Hypothalamus (tissue), 51 donors: ENCODE data around the gene IFT22.
"Not testable (repeated sequence)": the region's sequence is repeated elsewhere in the genome, so short reads cannot be mapped to it uniquely, and the experiment has no call there.

ENCODE experiments used
- DNase-seq, 51 donors: peaks; one replicate each; lab custom pipeline; 2025; lab: John Stamatoyannopoulos, UW

Gene IFT22

DNA sequence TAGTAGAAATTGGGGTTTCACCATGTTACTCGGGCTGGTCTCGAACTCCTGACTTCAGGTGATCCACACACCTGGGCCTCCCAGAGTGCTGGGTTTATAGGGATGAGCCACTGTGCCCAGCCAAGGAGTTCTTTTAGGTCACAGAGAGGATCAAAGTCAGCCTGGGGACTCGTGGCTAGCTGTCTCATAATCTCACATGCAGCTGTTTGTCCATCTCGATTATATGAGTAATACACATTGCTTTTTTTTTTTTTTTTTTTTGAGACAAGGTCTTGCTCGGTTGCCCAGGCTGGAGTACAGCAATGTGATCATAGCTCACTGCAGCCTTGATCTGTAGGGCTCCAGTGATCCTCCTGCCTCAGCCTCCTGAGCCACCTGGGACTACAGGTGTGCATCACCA, 2.2 kb downstream of the IFT22 start:
- DNase-seq: no peak

DNA sequence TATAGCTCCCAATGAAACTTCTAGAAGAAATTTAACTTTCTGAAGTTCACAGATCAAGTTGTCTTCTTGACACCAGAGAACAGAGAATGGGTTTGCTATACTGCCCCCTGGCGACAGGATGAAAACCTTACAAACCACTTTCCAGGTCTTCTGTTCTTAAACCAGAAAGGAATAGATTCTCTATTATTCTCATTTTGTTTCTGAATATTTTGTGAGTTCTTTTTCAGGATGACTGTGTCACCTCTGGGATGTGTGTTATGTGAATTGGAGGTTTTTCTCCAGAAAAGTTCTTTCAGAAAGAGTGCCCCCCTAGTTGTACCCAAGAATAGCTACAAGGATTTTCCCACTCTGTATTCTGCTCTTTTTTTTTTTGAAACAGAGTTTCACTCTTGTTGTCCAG, 6.3 kb downstream of the IFT22 start:
- peak in 12 of 51 donors; percentile 1 to 33 (median 8) for DNase-seq

DNA sequence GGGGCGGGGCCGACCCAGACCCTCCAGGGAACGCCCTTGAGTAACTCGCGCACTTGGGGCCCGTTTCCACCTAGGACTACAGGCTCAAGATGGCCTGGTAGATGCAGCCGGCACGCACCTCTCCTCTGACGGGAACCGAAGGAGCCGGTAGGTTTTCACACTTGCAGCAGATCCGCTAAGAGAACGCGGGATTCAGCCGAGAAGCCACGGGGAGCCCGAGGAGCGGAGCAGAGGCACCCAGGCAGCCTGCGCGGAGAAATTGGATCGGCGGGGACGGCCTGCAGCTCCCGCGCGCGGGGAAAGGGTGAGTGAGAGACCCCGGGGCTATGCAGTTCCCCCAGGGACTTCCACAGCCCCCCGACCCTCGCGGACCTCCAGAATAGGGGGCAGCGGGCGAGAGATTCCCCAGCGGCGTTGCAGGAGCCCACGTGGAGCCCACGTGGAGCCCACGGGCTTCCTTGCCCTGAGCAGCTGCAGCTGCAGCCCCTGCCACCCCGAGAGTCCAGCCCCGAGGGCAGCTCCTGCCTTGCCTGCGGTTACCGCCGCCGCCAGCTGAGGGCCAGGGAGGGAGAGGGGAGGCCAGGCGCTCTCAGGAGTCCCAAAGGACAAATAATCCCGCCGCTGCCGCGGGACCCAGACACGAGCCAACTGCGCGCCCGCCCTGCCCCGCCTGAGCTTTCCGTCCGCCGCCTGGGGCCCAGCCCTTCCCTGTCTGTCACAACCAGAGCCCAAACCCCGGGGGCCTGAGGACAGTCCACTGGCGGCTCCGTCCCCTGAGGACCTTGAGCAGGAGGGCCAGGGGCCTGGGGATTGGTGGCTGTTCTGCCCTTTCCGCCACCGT, 13.1 kb downstream of the IFT22 start:
- peak in 4 of 51 donors; percentile 0 to 6 (median 2) for DNase-seq

DNA sequence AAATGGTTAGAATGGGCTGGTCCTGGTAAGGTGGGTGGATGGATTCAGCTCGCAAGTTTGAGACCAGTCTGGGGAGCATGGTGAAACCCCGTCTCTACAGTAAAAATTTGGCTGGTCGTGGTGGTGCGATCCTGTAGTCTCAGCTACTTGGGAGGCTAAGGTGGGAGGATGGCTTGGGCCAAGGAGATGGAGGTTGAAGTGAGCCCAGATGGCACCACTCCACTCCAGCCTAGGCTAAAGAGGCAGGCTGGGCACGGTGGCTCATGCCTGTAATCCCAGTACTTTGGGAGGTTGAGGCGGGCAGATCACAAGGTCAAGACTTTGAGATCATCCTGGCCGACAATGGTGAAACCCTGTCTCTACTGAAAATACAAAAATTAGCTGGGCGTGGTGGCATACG, 15.3 kb downstream of the IFT22 start:
- no peak for DNase-seq

DNA sequence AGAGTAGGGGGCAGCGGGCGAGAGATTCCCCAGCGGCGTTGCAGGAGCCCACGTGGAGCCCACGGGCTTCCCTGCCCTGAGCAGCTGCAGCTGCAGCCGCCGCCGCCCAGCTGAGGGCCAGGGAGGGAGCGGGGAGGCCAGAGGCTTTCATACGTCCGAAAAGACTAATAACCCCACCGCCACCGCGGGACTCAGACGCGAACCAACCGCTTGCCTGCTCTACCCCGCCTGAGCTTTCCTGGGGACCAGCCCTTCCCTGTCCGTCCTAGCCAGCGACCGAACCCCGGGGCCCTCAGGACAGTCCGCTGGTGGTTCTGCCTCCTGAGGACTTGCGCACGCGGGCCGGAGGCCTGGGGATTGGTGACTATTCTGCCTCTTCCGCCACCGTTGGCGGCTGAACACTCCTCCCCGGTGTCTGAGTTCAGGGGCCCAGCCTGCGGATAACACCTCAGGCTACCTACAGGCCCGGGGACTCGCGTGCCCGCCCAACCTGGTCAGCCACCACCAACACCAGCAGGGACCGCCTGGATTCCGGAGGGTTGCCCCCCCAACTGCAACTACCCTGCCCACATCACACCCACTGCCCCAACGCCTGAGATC, 18.4 kb downstream of the IFT22 start:
- DNase-seq: no peak

DNA sequence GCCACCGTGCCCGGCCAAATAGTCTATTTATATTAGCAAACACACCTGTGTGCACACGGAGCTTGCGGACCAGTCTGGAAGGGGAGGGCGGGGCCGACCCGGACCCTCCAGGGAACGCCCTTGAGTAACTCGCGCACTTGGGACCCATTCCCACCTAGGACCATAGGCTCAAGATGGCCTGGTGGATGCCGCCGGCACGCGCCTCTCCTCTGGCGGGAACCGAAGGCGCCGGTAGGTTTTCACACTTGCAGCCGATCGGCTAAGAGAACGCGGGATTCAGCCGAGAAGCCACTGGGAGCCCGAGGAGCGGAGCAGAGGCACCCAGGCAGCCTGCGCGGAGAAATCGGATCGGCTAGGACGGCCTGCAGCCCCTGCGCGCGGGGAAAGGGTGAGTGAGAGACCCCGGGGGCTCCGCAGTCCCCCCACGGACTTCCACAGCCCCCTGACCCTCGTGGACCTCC, 18.9 kb downstream of the IFT22 start:
- DNase-seq: no peak

DNA sequence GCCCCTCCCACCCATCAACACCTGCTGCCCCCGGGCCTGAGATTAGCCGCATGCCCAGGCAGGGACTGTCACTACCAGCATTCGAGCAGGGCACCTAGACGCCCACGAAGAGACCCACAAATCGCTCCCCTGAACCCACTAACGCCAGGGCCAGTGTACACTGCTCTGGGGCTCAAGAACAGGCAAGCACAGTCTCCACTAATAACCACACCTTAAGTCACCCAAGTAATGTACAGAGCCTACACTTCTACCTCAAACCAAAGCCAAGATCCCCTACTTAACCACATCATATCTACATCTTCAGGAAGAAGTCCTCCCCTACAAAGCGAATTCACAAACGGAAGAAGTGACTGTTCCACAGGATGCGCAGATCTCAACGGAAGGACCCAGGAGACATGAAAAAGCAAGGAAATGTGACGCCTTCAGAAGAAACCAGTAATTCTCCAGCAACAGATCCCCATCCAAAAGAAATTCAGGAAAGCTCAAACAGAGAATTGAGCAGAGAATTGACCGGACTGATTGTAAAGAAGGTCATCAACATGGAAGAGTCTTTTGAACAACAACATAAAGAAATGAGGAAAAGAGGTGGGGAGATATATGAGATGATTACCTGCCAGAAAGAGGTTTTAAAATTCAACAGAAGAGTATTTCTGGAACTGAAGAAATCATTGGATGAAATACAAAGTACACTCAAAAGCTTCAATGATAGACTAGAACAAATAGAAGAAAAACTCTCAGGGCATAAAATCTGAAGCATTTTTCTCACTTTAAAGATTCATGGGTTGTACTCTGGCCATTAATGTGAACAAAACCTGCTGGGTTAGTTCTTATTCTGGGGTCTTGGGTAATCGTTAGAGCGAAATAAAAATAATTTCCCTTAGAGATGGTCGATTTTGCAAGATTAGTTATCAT, 20.9 kb downstream of the IFT22 start:
- DNase-seq: no peak

DNA sequence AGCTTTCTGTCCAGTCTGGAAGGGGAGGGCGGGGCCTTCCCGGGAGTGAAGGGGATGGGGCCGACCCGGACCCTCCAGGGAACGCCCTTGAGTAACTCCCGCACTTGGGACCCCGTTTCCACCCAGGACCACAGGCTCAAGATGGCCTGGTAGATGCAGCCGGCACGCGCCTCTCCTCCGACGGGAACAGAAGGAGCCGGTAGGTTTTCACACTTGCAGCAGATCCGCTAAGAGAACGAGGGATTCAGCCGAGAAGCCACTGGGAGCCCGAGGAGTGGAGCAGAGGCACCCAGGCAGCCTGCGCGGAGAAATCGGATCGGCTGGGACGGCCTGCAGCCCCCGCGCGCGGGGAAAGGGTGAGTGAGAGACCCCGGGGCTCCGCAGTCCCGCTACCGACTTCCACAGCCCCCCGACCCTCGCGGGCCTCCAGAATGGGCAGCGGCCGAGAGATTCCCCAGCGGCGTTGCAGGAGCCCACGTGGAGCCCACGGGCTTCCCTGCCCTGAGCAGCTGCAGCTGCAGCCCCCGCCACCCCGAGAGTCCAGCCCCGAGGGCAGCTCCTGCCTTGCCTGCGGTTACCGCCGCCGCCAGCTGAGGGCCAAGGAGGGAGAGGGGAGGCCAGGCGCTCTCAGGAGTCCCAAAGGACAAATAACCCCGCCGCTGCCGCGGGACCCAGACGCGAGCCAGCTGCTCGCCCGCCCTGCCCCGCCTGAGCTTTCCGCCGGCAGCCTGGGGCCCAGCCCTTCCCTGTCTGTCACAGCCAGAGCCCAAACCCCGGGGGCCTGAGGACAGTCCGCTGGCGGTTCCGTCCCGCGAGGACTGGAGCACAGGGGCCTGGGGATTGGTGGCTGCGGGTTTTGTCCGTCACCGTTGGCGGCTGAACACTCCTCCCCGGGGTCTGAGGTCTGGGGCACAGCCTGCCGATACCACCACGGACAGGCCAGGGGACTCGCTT, 21.8 kb downstream of the IFT22 start:
- DNase-seq: no peak

DNA sequence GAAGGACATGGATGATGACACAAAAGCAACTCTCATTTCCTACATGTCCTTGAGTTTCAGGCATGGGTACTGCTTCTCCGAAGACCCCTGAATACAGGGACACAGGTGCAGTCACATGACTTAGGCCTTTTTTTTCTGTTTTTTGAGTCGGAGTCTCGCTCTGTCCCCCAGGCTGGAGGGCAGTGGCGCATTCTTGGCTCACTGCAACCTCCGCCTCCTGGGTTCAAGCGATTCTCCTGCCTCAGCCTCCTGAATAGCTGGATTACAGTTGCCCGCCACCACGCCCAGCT, 26.8 kb downstream of the IFT22 start:
- DNase-seq: no peak

DNA sequence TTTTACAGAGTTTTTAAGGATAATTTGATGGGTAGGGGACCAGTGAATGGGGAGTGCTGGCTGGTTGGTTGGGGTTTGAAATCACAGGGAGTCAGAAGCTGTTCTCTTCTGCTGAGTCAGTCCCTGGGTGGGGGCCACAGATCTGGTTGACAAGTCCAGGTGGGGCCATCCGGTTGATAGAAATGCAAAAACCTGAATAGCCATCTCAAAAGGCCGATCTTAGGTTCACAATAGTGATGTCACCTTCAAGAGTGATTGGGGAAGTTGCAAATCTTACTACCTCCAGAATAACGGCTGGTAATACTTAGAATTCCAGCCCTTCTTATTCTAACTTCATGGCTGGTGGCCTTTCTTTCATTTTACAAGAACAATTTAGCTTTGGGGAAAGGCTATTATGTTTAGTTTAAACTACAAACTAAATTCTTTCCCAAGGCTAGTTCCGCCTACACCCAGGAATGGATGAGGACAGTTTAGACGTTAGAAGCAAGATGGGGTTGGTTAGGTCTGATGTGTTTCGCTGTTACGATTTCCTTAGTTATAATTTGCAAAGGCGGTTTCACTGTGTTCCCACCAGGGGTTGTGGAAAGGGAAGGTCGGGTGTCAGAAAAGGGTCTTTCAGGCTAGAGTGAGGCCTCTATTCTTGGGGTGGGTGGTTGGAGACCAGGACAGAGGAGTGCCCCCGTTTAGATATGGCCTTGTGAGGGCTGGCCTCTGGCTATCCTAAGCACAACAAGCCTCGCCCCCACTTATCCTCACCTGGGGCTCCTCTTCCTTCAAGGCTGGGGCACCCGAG, 27.4 kb downstream of the IFT22 start:
- no peak for DNase-seq

DNA sequence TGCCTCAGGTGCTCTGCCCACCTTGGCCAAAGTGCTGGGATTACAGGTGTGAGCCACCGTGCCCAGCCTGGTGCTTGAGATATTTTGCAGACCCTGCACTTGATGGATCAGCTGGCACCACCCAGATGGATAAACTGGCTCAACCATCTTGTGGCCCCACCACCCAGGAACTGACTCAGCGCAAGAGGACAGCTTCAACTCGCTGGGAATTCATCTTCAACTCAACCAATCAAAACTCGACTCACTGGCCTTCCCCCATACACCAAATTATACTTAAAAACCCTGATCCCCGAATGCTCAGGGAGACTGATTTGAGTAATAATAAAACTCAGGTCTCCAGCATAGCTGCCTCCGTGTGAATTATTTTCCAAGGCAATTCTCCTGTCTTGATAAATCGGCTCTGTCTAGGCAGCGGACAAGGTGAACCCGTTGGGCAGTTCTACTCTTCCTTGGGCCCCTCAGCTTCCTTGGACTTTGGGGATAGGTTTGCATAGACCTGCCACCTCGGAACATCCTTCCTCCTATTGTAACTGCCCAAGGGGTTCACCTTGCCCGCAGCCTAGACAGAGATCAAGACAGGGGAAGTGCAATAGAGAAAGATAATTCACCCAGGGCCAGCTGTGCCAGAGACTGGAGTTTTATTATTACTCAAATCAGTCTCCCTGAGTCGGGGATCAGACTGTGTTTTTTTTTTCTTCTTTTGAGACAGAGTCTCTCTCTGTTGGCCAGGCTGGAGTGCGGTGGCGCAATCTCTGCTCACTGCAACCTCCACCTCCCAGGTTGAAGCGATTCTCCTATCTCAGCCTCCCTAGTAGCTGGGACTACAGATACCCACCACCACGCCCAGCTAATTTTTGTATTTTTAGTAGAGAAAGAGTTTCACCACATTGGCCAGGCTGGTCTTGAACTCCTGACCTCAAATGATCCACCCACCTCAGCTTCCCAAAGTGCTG, 28.3 kb downstream of the IFT22 start:
- not testable (repeated sequence) for DNase-seq

DNA sequence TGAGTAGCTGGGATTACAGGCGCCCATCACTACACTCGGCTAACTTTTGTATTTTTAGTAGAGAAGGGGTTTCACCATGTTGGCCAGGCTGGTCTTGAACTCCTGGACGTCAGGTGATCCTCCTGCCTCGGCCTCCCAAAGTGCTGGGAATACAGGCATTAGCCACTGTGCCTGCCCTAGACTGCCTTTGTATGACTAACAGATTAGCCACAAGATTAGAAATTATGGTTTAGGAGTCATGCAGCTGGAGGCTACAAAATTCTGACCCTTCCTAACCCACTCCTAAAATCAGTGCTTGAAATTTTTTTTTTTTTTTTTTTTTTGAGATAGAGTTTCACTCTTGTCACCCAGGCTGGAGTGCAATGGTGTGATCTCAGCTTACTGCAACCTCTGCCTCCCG, 29.0 kb downstream of the IFT22 start:
- not testable (repeated sequence) for DNase-seq

DNA sequence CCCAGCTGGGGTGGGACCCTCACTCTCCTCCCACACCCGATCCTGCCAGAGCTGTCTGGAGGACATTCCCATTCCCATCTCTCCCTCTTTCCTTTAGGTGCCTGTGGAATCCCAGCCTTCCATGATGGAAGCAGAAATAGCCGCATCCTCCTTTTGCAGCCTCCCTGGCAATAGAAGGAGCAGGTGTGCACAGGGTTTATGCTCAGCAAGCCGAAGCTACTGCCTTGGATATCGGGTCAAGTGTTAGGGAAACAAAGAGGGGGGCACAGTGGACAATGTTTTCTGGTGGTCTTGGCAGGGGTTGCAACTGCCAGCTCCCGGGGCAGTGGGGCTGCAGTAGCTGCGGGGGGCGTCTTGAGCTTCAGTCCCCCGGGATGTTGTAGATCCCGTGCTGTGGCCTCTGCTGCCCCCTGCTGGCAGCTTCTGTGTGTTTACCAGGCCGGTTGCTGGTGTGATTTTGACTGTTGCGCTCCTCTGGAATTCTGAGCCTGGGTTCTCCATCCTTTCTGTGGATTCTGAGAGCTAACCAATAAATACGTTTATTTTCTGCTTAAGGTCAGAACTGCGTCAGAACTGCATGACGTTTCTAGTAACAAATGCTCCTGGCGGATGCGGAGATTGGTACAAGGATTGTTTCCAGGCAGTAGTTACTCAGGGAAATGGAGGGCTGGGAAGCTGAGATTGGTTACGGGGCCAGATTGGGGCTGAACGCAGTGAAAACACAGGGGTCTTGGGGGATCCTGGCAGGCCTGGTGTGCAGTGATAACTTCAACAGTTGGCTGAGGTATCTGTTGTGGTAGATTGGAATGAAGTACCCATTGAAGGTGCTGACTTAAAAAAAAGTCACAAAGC, 31.2 kb downstream of the IFT22 start:
- DNase-seq: peak in 45 of 51 donors; percentile 2 to 80 (median 34)

DNA sequence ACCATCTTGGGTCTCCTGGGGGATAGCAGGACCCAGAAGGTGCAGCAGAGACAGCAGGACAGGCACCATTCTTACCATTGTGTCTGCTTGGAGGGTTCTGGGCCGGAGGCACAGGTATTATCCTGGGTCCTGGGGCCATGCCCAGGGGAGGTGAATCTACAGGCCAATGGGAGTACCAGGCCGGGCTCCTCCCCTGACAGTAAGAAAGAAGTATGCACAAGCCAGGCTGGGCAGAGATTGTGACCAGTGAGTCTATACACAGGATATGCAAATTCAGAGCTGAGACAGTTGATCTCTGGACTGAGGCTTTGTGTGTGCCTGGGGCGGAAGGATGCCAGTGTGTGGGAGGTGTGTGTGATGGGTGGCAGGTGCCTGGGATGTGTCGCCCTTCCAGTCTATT, 31.9 kb downstream of the IFT22 start:
- DNase-seq: not testable (repeated sequence)

DNA sequence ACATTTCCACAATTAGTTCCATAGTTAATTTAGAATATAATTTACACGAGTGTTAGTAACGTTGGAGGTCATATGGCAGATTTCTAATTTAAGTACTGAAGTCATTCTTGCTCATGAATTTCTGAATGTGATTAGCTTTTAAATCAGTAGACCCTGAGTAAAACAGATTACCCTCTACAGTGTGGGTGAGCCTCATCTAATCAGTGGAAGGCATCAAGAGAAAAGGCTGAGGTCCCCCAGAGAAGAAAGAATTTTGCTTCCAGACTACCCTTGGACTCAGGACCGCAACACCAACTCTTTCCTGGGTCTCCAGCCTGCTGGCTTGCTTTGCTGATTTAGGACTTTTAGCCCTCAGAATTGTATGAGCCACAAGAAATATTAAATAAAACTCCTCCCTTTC, 33.2 kb downstream of the IFT22 start:
- DNase-seq: no peak

DNA sequence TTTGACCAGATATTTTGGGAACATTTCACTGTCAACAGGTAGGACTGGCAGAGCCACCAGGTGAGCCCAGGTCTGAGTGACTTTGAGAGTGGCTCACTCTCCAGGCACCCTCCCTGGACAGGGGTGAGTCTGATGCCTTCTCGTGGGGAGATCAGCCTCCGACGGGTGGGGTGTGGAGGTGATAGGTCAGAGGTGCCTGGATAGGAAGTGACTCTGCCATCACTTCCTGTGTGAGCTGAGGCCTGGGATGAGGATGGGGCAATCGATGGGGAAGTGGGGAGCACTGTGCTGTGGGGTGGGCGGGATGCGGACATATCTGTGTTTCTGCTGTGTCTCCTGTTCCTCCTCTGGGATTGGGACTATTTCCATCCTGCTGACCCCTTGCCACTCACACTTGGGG, 34.6 kb downstream of the IFT22 start:
- DNase-seq: no peak

DNA sequence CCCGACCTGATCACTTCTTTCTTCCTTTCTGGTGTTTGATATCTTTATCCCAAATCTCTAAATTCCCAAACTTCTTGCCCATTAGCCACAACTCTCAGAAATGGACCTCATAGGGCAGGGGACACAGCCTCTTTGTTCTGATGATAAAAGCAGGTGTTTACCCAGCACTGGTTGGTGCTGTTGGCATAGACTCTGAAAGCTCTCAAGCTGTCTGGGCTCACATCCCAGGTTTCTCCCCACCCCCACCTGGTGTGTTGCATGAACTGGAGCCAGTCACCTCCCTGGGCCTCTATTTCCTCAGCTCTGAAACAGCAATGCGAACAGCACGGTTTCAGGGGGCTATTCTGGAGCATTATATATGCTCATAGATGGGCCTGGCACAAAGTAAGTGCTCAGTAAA, 35.7 kb downstream of the IFT22 start:
- DNase-seq: not testable (repeated sequence)
